NCI-H2107 (cell line): Measurements from ENCODE around the gene ITGA1.
"Not testable (repeated sequence)": the region's sequence is repeated elsewhere in the genome, so short reads cannot be mapped to it uniquely, and the experiment has no call there.

ENCODE experiments used
- DNase-seq: peaks from one replicate; lab custom pipeline; 2025; lab: John Stamatoyannopoulos, UW

The ITGA1 gene

DNA sequence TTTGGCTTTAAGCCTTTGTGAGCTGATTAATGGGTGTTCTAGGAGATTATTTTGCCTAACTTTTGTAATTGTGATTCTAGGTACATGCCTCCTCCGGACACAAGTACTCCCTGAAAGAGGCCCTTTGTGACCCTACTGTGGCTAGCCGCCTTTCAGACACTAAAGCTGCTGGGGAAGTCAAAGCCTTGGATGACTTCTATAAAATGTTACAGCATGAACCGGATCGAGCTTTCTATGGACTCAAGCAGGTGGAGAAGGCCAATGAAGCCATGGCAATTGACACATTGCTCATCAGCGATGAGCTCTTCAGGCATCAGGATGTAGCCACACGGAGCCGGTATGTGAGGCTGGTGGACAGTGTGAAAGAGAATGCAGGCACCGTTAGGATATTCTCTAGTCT, 13.6 kb downstream of the ITGA1 start:
- DNase-seq: no peak

DNA sequence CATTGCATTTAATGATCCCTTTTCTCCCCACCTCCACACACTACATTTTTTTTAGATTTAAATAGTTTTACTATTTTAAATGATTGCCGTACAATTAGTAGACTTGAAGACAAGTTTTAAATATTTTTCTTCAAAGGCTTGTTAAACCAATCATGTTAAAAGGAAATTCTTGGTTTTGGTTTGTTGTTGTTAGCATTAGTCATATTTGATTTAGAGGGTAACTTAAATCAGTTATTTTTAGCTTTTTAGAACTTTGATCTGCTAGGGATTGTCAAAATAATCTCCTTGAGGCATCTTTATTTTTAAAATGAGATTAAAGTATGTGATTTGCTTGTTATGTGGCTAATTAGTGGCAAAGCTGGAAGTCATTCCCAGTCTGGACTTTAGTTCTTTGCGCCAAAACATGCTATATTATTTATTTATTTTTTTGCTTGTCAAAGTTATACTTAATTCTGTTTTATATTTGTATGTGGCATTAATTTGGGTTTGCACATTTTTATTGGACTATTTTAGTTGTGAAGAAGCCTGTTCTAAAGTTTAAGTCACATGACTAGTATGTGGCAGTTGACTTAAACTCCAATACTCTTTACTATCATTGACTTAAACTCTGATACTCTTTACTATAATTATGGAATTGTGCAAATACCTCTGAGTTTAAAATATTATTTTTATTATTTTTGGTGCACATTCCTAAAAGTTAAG, 14.7 kb downstream of the ITGA1 start:
- DNase-seq: no peak

DNA sequence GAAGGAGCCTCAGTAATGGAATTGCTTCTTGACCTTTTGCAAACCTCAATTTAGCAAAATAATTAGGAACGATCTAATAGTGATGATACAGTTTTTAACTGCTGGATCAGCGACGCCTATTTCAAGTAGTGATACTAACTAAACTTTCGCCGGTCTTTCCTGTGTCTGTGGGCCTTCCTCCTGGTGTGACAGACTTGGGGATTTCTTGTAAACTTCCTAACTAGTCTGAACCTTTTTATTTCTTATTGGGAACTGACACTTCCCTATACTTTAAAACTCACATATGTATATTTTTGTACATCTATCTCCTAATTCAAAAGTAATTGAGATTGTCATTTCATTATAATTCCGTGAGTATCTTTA, 15.2 kb downstream of the ITGA1 start:
- no peak for DNase-seq

DNA sequence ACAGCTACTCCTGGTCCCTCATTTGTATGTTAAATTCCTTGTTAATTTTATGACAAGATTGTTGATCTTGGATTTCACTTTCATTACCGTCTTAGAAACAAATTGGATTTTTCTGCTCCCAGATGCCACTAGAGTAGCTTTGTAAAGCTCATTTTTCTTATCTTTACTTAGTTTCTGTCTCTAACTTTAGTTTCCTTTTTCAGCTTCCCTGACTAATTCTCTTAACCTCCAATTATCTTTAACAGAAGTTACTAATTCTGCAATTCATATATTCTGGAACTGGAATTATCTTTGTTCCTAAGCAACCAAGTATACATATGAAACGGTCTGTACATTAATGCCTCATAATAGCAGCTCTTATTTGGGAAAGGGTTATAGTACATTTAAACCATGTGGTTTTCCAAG, 16.7 kb downstream of the ITGA1 start:
- DNase-seq: no peak

DNA sequence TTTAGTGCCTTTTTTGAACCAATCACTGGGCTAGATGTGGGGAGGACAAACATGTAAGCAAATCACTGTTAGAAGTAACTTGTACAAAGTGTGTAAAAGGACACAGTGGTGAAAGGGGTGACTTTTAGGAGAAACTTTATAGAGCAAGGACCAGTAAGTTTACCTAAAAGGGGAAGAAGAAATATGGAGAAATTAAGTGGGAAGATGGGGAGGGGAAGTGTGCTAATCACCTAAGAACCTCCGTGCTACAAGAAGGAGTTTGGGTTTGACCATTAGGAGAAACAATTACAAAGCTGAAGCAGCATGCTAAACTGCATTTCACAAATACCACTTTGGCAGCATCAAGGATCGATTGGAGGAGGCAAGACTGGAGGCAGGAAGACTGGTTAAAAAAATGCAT, 17.3 kb downstream of the ITGA1 start:
- DNase-seq: no peak

DNA sequence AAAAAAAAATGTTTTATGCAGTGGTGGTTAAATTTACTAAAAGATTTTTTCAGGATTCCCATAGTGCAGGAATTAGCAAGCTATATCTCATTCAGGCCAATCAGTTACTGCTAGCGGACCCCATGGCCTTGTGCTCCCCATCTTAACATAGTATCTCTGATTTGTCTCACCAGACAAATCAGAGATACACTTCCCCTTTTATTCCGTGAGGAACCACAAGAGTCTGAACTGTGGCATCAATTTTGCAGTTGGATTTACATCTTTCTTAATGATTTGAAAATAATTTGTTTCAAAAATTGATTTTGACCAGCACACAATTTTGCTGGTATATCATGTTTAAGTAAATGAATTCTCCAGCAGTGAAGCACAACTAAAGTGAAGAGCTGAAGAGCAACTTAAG, 17.9 kb downstream of the ITGA1 start:
- no peak for DNase-seq

DNA sequence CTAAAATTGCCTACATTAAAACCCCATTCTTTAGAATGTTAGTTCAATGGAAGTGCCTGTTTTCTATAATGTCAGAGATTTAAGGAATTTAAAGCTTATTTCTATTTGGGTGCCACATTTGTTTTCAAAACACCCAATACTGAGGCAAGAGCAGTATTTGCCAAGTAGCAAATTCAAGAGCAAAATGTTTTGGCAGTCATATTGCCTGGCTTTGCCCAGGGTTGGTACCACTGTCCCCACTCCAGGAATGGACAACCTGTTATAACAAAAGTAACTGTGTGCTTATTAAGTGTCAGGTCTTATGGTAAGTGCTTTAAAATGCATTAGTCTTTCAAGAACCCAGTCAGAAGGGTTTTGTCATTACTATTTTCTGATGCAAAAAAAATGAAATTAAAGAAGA, 19.3 kb downstream of the ITGA1 start:
- no peak for DNase-seq

DNA sequence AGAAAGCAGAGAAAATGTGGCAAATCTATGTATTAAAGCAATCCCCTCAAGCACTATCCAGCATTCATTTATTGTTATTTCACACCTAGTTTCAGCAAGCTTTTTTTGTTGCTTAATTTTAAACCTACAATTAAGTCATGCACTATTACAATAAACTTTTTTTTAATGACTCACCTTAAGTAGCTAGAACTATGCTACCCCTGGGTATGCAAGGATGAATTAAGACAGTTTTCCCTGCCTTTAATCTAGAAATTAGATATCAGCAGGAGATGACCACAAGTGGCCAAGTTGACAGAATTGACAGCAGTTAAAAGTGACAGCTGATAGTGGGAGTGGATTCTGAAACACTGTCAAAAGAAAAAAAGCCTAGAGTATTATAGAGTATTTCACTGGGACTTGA, 20.0 kb downstream of the ITGA1 start:
- no peak for DNase-seq

DNA sequence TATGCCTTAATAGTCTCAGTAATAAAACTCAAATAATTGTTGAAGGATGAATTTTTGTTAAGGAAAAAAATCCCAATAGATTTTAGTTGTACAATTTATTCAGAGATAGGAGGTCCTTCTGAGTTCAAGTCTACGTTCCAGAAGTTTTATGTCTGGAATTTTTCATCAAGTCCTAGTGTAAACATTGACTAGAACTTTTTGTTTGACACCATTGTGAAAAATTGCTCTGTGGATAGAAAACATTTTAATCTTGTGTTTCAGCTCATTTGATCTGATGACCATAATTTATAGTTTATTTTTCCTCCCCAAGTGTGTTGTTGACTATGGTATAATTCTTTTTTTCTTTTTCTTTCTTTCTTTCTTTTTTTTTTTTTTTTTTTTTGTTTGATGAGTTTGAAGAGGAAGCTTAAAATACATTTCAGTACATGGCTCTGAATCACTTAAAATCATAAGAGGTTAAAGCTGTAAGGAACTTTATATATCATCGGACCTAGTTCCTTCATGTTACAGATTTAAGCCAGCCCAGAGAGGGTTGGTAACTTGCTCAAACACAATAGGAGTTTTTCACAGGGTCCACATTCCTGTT, 20.7 kb downstream of the ITGA1 start:
- DNase-seq: no peak

DNA sequence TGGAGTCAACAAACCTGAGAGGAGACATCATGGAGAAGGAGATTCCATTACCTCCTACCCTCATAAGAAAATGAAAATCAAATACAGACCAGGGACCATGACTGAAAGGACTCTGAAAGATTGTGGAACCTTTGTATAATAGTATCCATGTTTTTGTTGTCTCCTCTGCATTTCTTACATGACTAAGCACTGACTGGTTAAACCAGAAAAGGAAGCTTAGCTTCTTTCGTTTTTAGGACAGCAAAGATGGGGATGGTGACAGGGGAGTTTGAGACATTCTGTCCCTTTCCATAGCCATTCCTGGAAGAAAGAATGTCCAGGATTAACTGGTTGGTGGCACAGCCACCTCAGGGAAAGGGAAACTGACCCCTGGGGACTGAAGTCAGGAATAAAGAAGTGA, 22.2 kb downstream of the ITGA1 start:
- DNase-seq: no peak

DNA sequence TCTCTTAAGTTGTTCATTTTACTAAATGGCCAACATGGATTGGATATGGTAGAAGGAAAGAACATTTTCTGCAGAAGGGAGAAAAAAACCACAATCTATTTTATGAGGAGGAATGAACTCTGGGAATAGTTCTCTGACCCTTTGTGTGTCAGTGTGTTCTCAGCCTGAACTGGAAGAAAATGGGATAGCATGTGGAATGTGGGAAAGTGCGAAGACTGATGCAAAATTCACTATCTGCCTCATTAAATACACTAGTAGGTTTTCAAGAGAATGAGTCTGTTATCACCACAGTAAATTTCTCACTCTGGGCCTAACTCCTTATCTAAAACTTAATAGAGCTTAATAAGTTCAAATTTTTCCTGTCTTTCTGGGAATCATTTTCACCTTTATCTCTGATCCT, 22.7 kb downstream of the ITGA1 start:
- DNase-seq: no peak

DNA sequence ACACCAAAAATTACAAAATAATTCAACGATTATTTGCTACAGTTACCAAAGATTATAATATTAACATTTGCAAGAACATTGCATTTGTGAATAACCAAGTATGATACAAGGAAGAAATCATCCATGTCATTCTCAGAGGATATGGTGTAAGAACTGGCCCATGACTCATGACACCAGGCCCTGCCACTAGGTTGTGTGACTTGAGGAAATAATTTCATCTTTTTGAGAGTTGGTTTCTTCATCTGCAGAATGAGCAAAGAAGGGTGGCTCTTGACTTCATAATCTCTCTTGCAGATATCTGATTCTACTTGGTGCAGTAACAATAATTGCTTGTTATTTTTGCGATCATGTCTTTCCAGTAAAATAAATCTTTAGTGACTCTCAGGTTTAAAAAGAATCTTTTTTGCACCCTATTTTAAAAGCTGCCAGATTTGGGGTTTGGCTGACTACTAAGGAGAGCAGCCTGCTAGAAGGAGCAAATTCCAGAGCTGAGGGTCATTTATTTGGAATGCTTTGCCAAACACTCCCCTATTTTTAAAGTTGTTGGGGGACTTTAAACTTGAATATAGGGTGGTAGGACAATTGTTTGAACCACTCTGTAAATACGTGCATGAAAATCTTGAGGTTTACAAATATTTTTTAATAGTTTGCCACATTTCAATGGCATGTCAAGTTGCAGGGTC, 23.5 kb downstream of the ITGA1 start:
- no peak for DNase-seq

DNA sequence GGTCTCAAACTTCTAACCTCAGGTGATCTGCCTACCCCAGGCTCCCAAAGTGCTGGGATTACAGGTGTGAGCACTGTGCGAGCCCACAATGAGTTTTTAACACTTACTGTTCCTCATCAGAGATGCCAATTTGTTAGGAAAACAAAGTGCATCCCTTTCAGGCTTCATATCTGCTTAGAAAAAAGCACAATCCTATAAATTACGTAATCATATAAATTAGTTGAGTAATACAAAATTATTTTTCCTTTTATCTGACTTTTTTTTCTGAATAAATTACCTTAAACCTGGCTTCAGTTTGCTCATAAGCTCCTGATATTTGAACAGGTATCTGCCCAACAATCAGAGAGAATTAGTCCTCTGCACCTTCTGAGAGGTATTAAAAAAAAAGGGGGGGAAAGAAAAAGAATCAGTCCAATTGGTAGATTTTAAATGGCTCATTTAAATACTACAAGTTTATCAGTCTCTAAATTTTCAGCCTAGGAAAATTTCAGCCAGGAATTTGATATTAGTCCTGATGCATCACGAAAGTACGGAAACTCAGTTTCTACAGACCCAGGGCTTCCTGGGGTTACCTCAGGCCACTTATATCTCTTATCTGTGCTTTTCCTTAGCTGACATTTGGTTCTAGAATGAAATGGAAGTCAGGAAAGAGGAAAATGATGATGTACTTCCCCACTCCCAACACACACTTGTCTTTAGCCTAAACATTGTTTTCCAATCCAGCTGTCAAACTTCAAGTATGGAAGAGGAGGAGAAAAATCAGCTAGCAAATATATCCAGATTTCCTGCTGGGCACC, 26.8 kb downstream of the ITGA1 start:
- no peak for DNase-seq

DNA sequence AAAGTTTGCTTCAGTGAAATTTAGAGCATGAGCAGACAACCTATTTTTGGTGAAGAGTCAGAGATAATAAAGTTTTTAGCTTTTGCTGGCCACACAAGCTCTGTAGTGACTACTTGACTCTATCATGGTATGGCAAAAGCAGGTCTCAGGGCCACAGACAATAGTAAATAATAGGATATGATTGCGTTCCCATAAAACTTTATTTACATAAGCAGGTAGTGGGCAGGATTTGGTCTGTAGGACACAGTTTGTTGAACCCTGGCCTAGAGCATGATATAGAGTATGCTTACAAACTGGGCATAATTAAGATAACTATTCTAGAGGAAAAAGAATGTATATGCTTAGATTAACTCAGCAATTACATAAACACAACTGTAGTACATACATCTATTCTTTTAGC, 30.1 kb downstream of the ITGA1 start:
- DNase-seq: no peak

DNA sequence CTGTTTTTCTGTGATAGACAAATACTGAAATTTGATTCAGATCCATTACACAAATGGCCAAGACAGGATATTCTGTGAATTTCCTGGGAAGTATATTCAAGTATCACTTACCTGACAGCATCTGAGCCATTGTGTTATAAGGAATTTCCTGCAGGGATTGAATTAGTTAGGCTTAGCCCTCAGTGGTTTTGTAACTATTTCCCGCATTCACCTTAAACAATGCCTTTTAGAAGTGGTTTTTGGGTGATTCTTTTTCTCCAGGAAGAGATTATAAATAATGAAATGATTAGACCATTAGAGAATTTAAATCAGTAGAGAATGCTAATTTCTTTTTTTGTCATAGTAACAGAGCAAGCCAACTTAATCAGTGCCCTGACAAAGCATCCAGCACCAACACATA, 30.6 kb downstream of the ITGA1 start:
- no peak for DNase-seq

DNA sequence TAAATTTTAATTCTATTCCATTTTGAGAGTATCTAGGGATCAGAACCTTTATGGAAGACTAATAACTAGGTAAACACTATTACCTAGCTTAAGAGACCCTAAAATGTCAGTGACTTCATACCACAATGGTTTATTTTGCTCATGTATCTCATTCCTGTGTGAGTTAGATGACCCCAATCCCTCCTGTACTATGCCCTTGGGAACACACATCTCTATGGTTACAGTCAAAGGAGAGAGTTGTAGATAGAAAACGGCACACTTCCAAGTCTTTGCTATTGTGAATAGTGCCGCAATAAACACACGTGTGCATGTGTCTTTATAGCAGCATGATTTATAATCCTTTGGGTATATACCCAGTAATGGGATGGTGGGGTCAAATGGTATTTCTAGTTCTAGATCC, 31.1 kb downstream of the ITGA1 start:
- not testable (repeated sequence) for DNase-seq

DNA sequence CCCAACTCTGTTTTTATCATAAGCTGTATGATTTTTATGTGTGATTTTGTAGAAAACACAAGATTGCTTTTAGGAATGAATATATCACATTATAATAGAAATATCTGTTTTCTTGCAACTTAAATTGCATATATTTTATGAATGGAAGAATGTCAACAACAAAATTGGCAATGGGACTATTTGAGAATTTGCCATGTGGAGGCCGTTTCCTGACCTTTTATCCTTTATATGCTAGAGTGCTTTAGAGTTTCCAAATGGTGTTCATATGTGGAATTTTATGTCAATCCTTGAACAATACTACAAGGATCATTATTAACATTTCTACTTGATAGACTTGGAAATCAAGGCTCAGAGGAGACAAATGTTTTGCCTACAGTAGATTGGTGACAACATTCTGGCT, 34.2 kb downstream of the ITGA1 start:
- no peak for DNase-seq

DNA sequence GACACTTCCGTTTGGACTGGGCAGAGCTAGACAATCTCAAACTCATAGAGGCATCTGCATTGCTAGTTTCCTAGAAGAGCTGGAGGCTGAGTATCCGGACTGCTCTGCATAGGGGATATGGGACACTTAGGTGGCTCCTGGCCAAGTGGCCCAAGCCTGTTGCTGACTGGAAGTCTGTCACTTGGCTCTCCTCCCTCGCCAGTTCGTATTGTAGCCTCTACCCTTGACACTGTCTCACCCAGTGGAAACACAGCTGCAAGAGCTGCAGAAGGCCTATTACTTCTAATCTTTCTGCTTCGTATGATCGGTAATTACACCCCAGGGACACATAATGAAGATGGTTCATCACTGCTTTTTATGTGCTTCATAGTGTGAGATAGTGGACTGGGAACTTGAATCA, 34.7 kb downstream of the ITGA1 start:
- DNase-seq: no peak

DNA sequence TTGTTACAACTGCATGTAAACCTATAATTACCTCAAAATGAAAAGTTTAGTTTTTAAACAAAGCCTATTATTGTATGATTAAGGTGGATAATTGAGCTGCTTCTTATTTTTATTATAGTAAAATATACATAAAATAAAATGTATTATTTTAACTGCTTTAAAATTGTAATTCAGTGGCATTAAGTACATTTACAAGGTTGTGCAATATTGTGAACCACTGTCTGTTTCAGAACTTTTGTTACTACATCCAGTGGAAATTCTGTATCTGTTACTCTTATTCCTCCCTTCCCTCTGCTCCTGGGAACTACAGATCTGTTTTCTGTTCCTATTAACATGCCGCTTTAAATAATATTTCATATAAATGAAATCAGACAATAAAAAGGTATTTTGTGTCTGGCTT, 37.1 kb downstream of the ITGA1 start:
- DNase-seq: no peak

DNA sequence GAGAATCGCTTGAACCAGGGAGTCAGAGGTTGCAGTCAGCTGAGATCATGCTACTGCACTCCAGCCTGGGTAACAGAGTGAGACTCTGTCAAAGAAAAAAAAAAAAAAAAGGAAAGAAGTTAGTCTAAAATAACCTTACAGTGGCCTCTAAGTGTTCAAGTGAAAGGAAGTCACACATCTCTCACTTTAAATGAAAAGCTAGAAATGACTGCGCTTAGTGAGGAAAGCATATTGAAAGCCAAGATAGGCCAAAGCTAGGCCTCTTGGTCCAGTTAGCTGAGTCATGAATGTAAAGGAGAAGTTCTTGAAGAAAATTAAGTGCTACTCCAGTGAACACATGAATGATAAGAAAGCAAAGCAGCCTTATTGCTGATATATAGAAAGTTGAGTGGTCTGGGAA, 38.1 kb downstream of the ITGA1 start:
- DNase-seq: no peak

DNA sequence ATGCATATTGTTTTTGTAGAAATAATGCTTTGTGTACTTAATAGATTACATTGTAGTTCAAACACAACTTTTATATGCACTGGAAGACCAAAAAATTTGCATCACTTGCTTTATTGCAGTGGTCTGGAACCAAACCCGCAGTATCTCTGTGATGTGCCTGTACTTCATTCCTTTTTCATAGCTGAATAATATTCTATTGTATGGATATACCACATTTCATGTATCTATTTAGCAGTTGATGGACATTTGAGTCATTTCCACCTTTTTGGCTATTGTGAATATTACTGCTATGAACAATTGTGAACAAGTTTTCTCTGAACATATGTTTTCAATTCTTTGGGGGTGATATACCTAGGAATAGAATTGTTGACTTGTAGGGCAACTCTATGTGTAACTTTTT, 40.1 kb downstream of the ITGA1 start:
- no peak for DNase-seq

DNA sequence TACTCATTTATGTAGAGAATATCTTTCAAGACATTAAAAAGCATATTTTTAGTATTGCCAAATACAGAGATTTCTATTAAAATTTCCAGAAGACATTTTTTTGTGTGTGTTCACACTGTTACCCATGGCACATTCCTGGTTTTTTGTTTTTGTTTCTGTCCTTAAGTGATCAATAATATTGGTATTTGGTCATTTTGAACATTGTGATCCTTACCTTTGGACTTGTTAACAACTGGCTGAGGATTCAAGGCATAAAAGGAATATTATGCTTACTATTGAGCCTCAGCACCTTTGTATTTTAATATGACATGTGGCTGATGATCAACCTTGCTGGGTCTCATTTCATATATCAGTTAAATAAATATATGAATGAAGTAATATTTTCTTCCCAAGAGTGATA, 41.9 kb downstream of the ITGA1 start:
- no peak for DNase-seq

DNA sequence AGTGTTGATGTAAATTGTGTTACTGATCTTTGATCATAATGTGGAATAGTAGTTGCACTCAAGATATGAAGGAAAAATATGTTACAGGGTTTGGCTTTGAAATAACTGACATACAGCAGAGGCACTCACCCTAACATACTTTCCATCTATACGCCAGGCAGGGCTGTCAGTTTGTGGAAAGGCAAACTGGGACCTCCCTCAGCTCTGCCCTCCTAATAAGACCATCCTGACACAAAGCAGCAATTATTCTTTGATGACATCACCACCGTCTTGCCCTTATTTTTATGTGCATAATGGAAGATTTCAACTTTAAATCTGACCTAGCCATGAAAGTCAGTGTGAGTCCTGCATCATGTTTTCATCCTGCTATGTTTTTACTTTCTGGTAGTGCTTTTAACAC, 42.9 kb downstream of the ITGA1 start:
- DNase-seq: no peak
